Glomerular endothelial cell (primary cell): ENCODE measurements around the gene LOXHD1. TPM values are rescaled to one million over a fixed set of nuclear protein-coding genes. Genes with fewer than 3 reads are reported as not detected.

ENCODE experiments used
- DNase-seq: peaks from one replicate; pipeline ENCODE4 v3.0.0-alpha.2; 2011; ENCODE audit warnings: low read depth, low spot score; ENCODE audit errors: extremely low read depth
- total RNA-seq: library from RNA; depleted of rRNA; stranded (reverse); fragments of >200 nt; gene quantifications from 2 replicates; pipeline ENCODE4 v1.2.3, GENCODE V29; 2015

The LOXHD1 gene
- total RNA-seq, 1 donor from 2014 or later, result not detected

GRCh38 chr18:46630160-46630559 lies 26.9 kb downstream of the LOXHD1 start:
- no peak for DNase-seq

GRCh38 chr18:46629361-46629760 lies 27.7 kb downstream of the LOXHD1 start:
- no peak for DNase-seq

GRCh38 chr18:46628206-46628605 lies 28.8 kb downstream of the LOXHD1 start:
- no peak for DNase-seq

- DNase-seq, result no peak
These were observed 29.9 kb downstream of the LOXHD1 start for GRCh38 chr18:46627136-46627535.

- DNase-seq, result no peak
These were observed 32.0 kb downstream of the LOXHD1 start for GRCh38 chr18:46625069-46625468.

- no peak for DNase-seq
These were observed 32.9 kb downstream of the LOXHD1 start for GRCh38 chr18:46624127-46624526.

GRCh38 chr18:46623541-46623940 lies 33.5 kb downstream of the LOXHD1 start:
- no peak for DNase-seq

- DNase-seq, result no peak
These were observed 34.0 kb downstream of the LOXHD1 start for GRCh38 chr18:46622999-46623398.

GRCh38 chr18:46622451-46622850 lies 34.6 kb downstream of the LOXHD1 start:
- DNase-seq, result no peak

- DNase-seq, result no peak
These were observed 35.1 kb downstream of the LOXHD1 start for GRCh38 chr18:46621871-46622270.

- DNase-seq, result no peak
These were observed 35.8 kb downstream of the LOXHD1 start for GRCh38 chr18:46621111-46621766.

- no peak for DNase-seq
These were observed 37.5 kb downstream of the LOXHD1 start for GRCh38 chr18:46619559-46619958.

GRCh38 chr18:46615720-46616119 lies 41.3 kb downstream of the LOXHD1 start:
- DNase-seq, result no peak

- no peak for DNase-seq
These were observed 48.0 kb downstream of the LOXHD1 start for GRCh38 chr18:46609048-46609447.

- DNase-seq, result no peak
These were observed 49.1 kb downstream of the LOXHD1 start for GRCh38 chr18:46607926-46608325.

- no peak for DNase-seq
These were observed 55.7 kb downstream of the LOXHD1 start for GRCh38 chr18:46601141-46601805.

- no peak for DNase-seq
These were observed 60.9 kb downstream of the LOXHD1 start for GRCh38 chr18:46596119-46596518.

GRCh38 chr18:46591783-46592391 lies 65.1 kb downstream of the LOXHD1 start:
- no peak for DNase-seq

GRCh38 chr18:46590103-46590502 lies 66.9 kb downstream of the LOXHD1 start:
- DNase-seq, result no peak

GRCh38 chr18:46588971-46589660 lies 67.9 kb downstream of the LOXHD1 start:
- DNase-seq, result no peak

- DNase-seq, result no peak
These were observed 69.4 kb downstream of the LOXHD1 start for GRCh38 chr18:46587600-46587999.

GRCh38 chr18:46583711-46584110 lies 73.3 kb downstream of the LOXHD1 start:
- no peak for DNase-seq
